ENCODE measurements around the gene LAMB1. TPM values are rescaled to one million over a fixed set of nuclear protein-coding genes. Genes with fewer than 3 reads are reported as not detected.

LAMB1 gene
- total RNA-seq, 2 experiments from 2014 or later = 0.17 TPM; not detected in 1

DNA sequence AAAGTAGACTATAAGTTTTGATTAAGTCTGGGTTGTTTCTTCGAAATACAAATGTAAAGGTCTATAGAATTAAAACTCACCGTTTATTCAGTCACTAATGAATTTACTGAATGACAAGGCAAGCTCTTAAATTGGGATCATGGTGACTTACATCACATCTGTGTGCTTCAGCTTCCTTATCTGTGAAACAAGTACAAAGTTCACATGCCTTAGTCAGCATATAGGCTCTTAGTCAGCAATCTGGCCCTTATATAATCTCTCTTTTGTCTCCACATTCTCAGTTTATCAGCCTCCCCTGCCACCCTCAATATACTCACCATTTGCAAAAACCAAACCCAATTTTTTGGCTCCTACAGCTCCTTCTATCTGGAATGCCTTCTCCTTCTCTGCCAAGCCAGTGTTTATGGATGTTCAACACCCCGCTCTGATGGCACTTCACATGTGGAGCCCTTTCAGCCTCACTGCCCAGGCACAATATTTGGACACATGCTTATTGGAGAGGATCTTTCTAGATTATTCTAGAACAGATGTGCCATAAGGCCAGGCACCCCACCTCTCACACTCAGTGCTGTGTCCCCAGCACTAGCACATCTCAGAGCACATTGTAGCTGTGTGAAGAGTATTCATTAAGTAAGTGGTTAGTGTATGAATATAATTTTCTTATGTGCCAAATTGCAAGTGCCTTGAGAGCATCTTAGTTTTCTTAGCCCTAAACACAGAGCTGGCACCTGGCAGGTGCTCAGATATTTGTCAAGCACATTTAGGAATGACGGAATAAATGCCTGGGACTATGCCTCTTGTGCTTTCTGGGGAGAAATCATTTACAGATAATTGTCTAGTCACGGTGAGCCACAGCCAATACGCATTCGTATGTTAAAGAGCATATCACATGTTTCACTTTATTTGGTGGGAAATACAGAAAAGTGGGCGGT, 9.8 kb upstream of the LAMB1 start:
- no peaks in the 10 kb centered on the region for H3K9me3 ChIP-seq (ENCODE audit: low read length)
- BruUV-seq (replicated peaks) = no TSS peak
- POLR2A ChIA-PET = no interaction called here
- H4K20me1 ChIP-seq (ENCODE audit: insufficient read depth, low read length) = no peaks in the 10 kb centered on the region
- CTCF ChIA-PET (ENCODE audit: unreplicated experiment) = no interaction called here
- no peak overlapping the region for H3K4me2 ChIP-seq (ENCODE audit: low read length)
- DNase-seq (ENCODE audit: low spot score) = no peak
- no peak overlapping the region for H3K4me3 ChIP-seq (ENCODE audit: low read depth, low read length, poor library complexity, severe bottlenecking)
- H3K9me2 ChIP-seq (ENCODE audit: insufficient read depth, low read length) = no peaks in the 10 kb centered on the region
- no peak overlapping the region for H3K27ac ChIP-seq (ENCODE audit: low read depth, low read length, poor library complexity, severe bottlenecking)
- no peaks in the 10 kb centered on the region for H3K4me1 ChIP-seq (ENCODE audit: insufficient read depth, low read length, poor library complexity, severe bottlenecking)
- no peaks in the 10 kb centered on the region for H3K36me3 ChIP-seq (ENCODE audit: insufficient read depth, low read length)
- no peak for TF ChIP-seq EZH2phosphoT487 (IDR thresholded peaks at IDR 0.05; ENCODE audit: borderline replicate concordance, low read depth, low read length)
- TF ChIP-seq, protein P1, sequence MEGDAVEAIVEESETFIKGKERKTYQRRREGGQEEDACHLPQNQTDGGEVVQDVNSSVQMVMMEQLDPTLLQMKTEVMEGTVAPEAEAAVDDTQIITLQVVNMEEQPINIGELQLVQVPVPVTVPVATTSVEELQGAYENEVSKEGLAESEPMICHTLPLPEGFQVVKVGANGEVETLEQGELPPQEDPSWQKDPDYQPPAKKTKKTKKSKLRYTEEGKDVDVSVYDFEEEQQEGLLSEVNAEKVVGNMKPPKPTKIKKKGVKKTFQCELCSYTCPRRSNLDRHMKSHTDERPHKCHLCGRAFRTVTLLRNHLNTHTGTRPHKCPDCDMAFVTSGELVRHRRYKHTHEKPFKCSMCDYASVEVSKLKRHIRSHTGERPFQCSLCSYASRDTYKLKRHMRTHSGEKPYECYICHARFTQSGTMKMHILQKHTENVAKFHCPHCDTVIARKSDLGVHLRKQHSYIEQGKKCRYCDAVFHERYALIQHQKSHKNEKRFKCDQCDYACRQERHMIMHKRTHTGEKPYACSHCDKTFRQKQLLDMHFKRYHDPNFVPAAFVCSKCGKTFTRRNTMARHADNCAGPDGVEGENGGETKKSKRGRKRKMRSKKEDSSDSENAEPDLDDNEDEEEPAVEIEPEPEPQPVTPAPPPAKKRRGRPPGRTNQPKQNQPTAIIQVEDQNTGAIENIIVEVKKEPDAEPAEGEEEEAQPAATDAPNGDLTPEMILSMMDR (conservative IDR thresholded peaks at IDR 0.05; ENCODE audit: low read length) = no peak
- no peak overlapping the region for H2AFZ ChIP-seq (ENCODE audit: low read length)
- intact Hi-C loops (cut with micrococcal nuclease; ENCODE audit: unreplicated experiment) = no loop called here
- H3K79me2 ChIP-seq (ENCODE audit: insufficient read depth, low read depth, low read length) = no peaks in the 10 kb centered on the region

DNA sequence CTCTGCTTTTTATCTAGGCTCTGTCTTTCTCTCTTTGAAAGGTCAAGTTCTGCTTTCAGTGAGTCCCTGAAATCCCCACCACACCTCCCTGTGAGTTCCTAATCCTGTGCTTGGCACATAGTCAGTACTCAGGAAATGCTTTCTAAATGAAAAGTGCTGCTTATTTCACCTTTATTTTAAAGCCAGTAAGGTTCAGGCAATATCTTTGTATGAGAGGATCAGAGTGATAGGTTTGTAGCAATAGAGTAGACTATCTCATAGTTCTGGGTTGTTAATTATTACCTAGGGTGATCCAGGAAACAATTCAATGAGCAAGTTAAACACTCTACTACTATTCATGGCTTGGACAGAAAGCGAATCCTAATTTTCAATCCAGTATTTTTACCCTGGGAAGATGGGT, 7.4 kb upstream of the LAMB1 start:
- POLR2A ChIA-PET = interaction anchor here (0.7 kb wide), 1 partner anchor 424 kb away, joined by 3 read pairs; no protein-coding TSS in a partner anchor
- CTCF ChIA-PET (ENCODE audit: unreplicated experiment) = no interaction called here
- intact Hi-C loops (cut with micrococcal nuclease; ENCODE audit: unreplicated experiment) = no loop called here

More for the DNA sequence above, 7.4 kb upstream of the LAMB1 start:
- TF ChIP-seq, protein P1 (conservative IDR thresholded peaks at IDR 0.05; ENCODE audit: low read length) = no peak
- no peak for TF ChIP-seq EZH2phosphoT487 (IDR thresholded peaks at IDR 0.05; ENCODE audit: borderline replicate concordance, low read depth, low read length)
- Histone ChIP-seq H3K4me3 (ENCODE audit: low read depth, low read length, poor library complexity, severe bottlenecking) (no peak overlapping the region), H3K27ac (ENCODE audit: low read depth, low read length, poor library complexity, severe bottlenecking) (no peak overlapping the region), H3K9me2 (ENCODE audit: insufficient read depth, low read length) (no peaks in the 10 kb centered on the region), H3K4me1 (ENCODE audit: insufficient read depth, low read length, poor library complexity, severe bottlenecking) (no peaks in the 10 kb centered on the region), H3K9me3 (ENCODE audit: low read length) (no peaks in the 10 kb centered on the region), H3K36me3 (ENCODE audit: insufficient read depth, low read length) (no peaks in the 10 kb centered on the region), H3K4me2 (ENCODE audit: low read length) (no peak overlapping the region), H3K79me2 (ENCODE audit: insufficient read depth, low read depth, low read length) (no peaks in the 10 kb centered on the region), H2AFZ (ENCODE audit: low read length) (no peak overlapping the region), H4K20me1 (ENCODE audit: insufficient read depth, low read length) (no peaks in the 10 kb centered on the region)
- BruUV-seq (replicated peaks) = no TSS peak
- no peak for DNase-seq (ENCODE audit: low spot score)
